Kidney glomerular epithelial cell (primary cell): ENCODE results near the gene SRP14.
"Not testable (repeated sequence)": the region's sequence is repeated elsewhere in the genome, so short reads cannot be mapped to it uniquely, and the experiment has no call there.

Experiments
- DNase-seq: peaks from one replicate; lab custom pipeline; 2025; lab: John Stamatoyannopoulos, UW

SRP14 gene

DNA sequence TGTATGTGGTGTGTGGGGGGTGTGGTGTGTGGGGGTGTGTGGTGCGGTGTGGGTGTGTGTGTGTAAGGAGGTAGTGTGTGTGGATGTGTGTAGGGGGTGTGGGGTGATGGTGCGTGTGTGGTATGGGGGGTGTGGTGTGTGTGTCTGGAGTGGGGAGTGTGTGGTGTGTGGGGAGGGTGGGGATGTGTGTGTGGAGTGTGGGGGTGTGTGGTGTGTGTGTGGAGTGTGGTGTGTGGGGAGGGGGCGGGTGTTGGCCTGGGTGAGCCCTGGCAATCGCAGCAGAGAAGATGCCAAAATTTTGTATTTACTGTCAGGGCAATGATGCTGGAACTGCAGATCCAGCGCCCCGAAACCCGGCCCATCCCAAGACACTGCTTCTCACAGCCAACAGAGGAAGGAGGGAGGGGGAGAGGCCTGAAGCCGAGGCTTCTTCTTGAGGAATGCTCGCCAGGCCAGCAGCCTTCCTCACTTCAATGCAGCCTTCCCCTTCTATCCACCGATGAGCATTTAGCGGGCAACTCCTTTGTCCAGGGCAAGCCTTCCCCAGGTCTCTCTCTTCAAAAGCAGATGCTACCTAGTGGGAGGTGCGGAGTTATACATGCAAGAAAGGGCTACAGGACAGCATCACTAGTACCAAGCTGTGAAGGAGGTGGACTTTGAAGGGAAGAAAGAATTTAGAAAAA lies 11.9 kb upstream of the SRP14 start:
- DNase-seq: no peak

- DNase-seq: no peak
Measured at GRCh38 chr15:40048926-40049475, 10.0 kb upstream of the SRP14 start.

- no peak for DNase-seq
Measured at GRCh38 chr15:40048211-40048792, 9.3 kb upstream of the SRP14 start.

- peak; percentile 79 for DNase-seq
Measured at GRCh38 chr15:40047415-40048210, 8.6 kb upstream of the SRP14 start.

DNA sequence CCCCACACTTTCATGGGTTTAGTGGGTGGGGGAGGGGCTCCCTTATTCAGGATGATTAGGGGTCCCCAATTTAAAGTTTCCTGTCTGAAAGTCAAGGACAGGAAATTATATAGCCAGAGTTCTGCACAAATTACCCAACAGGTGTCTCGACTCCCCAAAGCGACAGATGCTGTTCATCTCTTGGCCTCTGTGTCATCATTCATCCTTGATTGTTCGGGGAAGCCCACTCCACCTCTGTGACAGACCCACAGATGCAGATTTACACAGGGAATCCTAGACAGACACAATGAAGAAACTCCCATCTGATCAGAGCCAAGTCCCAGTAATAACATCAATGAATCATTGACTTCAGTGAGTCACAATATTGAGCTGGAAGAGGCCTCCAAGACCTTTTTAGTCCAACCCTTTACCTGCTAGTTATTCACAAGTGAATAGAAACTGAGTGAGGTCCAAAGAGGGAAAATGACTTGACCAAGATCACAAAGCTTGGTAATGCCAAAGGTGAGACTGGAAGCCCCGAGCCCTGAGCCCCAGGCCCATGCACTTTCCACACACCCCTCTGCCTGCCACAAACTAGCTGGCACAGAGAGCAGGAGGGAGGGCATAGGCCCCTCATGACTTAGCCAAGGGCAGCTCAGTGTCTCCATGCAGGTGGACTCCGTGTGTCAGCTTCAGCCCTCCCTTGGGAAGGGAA lies 7.9 kb upstream of the SRP14 start:
- peak; percentile 80 for DNase-seq

GRCh38 chr15:40045572-40046217 lies 6.7 kb upstream of the SRP14 start:
- DNase-seq: no peak

GRCh38 chr15:40044717-40045571 lies 6.0 kb upstream of the SRP14 start:
- peak; percentile 67 for DNase-seq

GRCh38 chr15:40043927-40044716 lies 5.1 kb upstream of the SRP14 start:
- no peak for DNase-seq

DNA sequence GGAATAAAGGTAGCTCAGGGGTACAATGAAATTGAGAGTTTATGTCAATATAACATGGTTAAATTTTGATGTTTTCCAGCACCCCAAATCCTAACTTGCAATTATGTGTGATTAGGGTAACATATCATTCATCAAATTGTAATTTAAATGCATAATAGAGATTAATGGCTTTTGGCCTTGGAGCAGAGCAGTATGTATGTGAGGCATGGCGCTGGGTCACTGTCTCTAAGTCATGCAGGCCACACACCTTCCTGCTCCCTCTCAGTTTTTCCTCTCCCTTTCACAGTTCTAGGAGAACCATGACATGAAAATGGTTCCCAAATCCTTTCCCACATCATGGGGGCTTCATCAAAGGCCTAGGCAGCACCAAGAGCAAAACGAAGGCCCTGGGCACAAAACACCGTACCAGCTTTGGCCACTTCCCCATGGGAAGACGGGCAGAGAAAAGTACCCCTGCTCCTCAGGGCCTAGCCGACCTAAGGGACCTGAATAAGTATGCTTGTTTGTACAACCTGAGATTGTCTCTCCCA lies 3.9 kb upstream of the SRP14 start:
- DNase-seq: no peak

GRCh38 chr15:40040770-40041169 lies 1.8 kb upstream of the SRP14 start:
- DNase-seq: no peak

- DNase-seq: no peak
Measured at GRCh38 chr15:40040293-40040635, 1.3 kb upstream of the SRP14 start.

DNA sequence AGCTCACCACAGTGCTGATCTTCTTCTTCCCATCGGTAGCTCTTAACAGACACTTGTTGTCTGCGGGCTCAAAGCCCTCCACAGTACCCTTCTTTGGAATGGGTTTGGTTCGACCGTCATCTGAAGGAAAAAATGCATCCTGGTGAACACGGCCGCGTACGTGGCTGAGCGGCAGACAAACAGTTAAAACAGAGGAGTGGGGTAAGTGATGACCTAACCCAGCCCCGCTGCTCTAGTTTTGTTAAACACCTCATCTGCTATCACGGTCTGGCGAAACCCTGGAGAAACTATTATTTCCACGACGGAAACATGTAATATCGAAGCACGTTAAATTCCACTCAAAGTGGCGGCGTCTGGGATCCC lies 725 bp downstream of the SRP14 start:
- no peak for DNase-seq

- DNase-seq: no peak
Measured at GRCh38 chr15:40037721-40038120, 1.3 kb downstream of the SRP14 start.

GRCh38 chr15:40035182-40035581 lies 3.8 kb downstream of the SRP14 start:
- not testable (repeated sequence) for DNase-seq

- no peak for DNase-seq
Measured at GRCh38 chr15:40034186-40034946, 4.6 kb downstream of the SRP14 start.

GRCh38 chr15:40032125-40032839 lies 6.7 kb downstream of the SRP14 start:
- no peak for DNase-seq

GRCh38 chr15:40031300-40031699 lies 7.7 kb downstream of the SRP14 start:
- DNase-seq: no peak
